SK-N-SH treated with all-trans-retinoic acid at 6 μM for 48 hours (cell line): ENCODE results near the gene ABCA7.

Source experiments
- ATAC-seq: fragments of 200-7000 bp; cut with Tn5 transposase; 3 replicates; pipeline ENCODE4 v1.9.1; 2020; ENCODE audit warnings: mild to moderate bottlenecking, moderate library complexity
- ARNTL ChIP-seq: fragments of 450-650 bp; formaldehyde crosslinking; IDR thresholded peaks from 2 replicates; pipeline ENCODE4 v1.5.0; 2020; ENCODE audit warnings: low read depth, mild to moderate bottlenecking, moderate library complexity, borderline replicate concordance
- BACH2 ChIP-seq: fragments of 250-450 bp; sonication (Bioruptor Pico); IDR thresholded peaks from 2 replicates; pipeline ENCODE4 v1.9.0; 2021; ENCODE audit warnings: mild to moderate bottlenecking, borderline replicate concordance
- CSDC2 ChIP-seq: fragments of 250-450 bp; sonication (Bioruptor Pico); IDR thresholded peaks from 2 replicates; pipeline ENCODE4 v1.5.0; 2020; ENCODE audit warnings: mild to moderate bottlenecking, moderate library complexity
- ESRRG ChIP-seq: fragments of 250-450 bp; sonication (Bioruptor Pico); IDR thresholded peaks from 2 replicates; pipeline ENCODE4 v1.6.1; 2021; ENCODE audit warnings: mild to moderate bottlenecking
- GLIS3 ChIP-seq: fragments of 250-450 bp; sonication (Bioruptor Pico); IDR thresholded peaks from 2 replicates; pipeline ENCODE4 v1.5.0; 2020; ENCODE audit warnings: mild to moderate bottlenecking, moderate library complexity
- ISL1 ChIP-seq: fragments of 250-450 bp; sonication (Bioruptor Pico); IDR thresholded peaks from 2 replicates; pipeline ENCODE4 v2.1.2; 2022; ENCODE audit warnings: mild to moderate bottlenecking, moderate library complexity
- OSR1 ChIP-seq: fragments of 250-450 bp; sonication (Bioruptor Pico); IDR thresholded peaks from 2 replicates; pipeline ENCODE4 v1.8.0; 2022; ENCODE audit warnings: moderate library complexity, mild to moderate bottlenecking, inconsistent platforms
- PPARA ChIP-seq: fragments of 250-450 bp; sonication (Bioruptor Pico); IDR thresholded peaks from 2 replicates; pipeline ENCODE4 v1.5.0; 2020; ENCODE audit warnings: mild to moderate bottlenecking, borderline replicate concordance
- RARB ChIP-seq: fragments of 250-450 bp; sonication (Bioruptor Pico); IDR thresholded peaks from 2 replicates; pipeline ENCODE4 v1.8.0; 2021; ENCODE audit warnings: mild to moderate bottlenecking, moderate library complexity
- SNAI2 ChIP-seq: fragments of 250-450 bp; sonication (Bioruptor Pico); IDR thresholded peaks from 2 replicates; pipeline ENCODE4 v1.5.0; 2020; ENCODE audit warnings: mild to moderate bottlenecking, moderate library complexity
- TCF4 ChIP-seq: fragments of 250-450 bp; sonication (Bioruptor Pico); IDR thresholded peaks from 2 replicates; pipeline ENCODE4 v1.8.0; 2021; ENCODE audit warnings: mild to moderate bottlenecking, moderate library complexity, borderline replicate concordance
- TOX ChIP-seq: fragments of 250-450 bp; sonication (Bioruptor Pico); IDR thresholded peaks from 2 replicates; pipeline ENCODE4 v1.8.0; 2021; ENCODE audit warnings: mild to moderate bottlenecking, moderate library complexity, borderline replicate concordance
- ZFP3 ChIP-seq: fragments of 250-450 bp; sonication (Bioruptor Pico); IDR thresholded peaks from 2 replicates; pipeline ENCODE4 v1.5.0; 2020; ENCODE audit warnings: mild to moderate bottlenecking, moderate library complexity
- ZFP30 ChIP-seq: fragments of 450-650 bp; formaldehyde crosslinking; IDR thresholded peaks from 2 replicates; pipeline ENCODE4 v1.5.0; 2022; ENCODE audit warnings: mild to moderate bottlenecking, moderate library complexity
- ZNF565 ChIP-seq: fragments of 450-650 bp; formaldehyde crosslinking; conservative IDR thresholded peaks from 2 replicates; pipeline ENCODE4 v1.5.0; 2020; ENCODE audit warnings: low read depth, mild to moderate bottlenecking, moderate library complexity
- ZNF70 ChIP-seq: fragments of 450-650 bp; formaldehyde crosslinking; IDR thresholded peaks from 2 replicates; pipeline ENCODE4 v1.5.0; 2020; ENCODE audit warnings: mild to moderate bottlenecking, moderate library complexity
- ZNF8 ChIP-seq: fragments of 450-650 bp; formaldehyde crosslinking; IDR thresholded peaks from 2 replicates; pipeline ENCODE4 v1.5.0; 2020; ENCODE audit warnings: mild to moderate bottlenecking, moderate library complexity
- TF ChIP-seq, protein P1 (sequence below): fragments of 250-450 bp; sonication (Bioruptor Pico); IDR thresholded peaks from 2 replicates; pipeline ENCODE4 v1.5.0; 2020; ENCODE audit warnings: mild to moderate bottlenecking, moderate library complexity
- TF ChIP-seq, protein P2 (sequence below): fragments of 250-450 bp; sonication (Bioruptor Pico); IDR thresholded peaks from 2 replicates; pipeline ENCODE4 v1.8.0; 2020; ENCODE audit warnings: mild to moderate bottlenecking, moderate library complexity, borderline replicate concordance
- TF ChIP-seq, protein P3 (sequence below): fragments of 250-450 bp; sonication (Bioruptor Pico); IDR thresholded peaks from 2 replicates; pipeline ENCODE4 v1.8.0; 2021; ENCODE audit warnings: low read depth, mild to moderate bottlenecking, moderate library complexity, borderline replicate concordance
- TF ChIP-seq, protein P4 (sequence below): fragments of 250-450 bp; sonication (Bioruptor Pico); IDR thresholded peaks from 2 replicates; pipeline ENCODE4 v1.5.1; 2021; ENCODE audit warnings: mild to moderate bottlenecking, moderate library complexity
- TF ChIP-seq, protein P5 (sequence below): fragments of 250-450 bp; sonication (Bioruptor Pico); IDR thresholded peaks from 2 replicates; pipeline ENCODE4 v1.5.1; 2020; ENCODE audit warnings: low read depth, mild to moderate bottlenecking, moderate library complexity

The ABCA7 gene

DNA sequence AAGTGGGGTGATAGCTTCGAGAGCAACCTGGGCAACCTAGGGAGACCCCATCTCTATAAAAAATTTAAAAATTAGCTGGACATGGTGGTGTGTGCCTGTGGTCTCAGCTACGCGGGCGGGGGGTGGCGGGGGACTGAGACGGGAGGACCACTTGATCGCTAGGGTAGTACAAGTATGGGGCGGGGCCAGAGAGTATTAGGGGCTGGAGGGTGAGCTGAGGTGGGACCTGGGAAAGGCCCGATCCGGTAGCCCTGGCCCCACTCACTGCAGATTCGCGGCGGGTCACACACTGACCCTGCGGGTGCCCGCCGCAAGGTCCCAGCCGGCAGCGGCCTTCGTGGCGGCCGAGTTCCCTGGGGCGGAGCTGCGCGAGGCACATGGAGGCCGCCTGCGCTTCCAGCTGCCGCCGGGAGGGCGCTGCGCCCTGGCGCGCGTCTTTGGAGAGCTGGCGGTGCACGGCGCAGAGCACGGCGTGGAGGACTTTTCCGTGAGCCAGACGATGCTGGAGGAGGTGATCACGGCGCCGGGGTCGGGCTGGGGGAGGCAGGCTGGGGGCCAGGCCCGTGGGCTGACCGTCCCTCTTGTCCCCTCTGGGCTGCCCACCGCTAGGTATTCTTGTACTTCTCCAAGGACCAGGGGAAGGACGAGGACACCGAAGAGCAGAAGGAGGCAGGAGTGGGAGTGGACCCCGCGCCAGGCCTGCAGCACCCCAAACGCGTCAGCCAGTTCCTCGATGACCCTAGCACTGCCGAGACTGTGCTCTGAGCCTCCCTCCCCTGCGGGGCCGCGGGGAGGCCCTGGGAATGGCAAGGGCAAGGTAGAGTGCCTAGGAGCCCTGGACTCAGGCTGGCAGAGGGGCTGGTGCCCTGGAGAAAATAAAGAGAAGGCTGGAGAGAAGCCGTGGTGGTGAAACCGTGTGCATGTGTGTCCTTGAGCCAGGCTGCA is 25.0 kb downstream of the ABCA7 start:
- peak; percentile 86 for ATAC-seq
- no peak for TF ChIP-seq ESRRG (CRISPR knock-in tag)

DNA sequence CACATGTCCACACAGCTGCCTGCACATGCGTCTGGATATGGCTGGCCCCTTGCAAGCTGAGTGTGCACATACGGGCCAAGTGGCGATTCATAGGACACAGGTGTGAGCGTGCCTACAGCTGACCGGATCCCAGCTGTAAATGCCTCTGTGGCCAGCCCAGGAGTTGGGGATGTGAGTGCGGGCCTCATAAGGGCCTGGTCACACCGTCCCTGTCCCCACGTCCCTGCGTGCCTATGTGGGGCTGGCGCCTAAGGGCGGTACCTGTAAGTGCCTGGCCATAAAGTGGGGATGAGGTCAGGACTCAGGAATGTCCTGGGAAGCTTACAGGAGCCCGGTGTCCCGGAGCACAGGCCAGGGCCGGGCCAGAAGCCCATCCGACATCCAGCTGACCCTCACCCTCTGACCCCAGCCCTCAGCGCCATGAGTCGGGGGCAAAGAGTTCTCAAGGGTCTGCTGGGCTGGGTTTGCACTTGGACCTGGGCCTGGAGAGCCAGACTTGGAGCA is 25.8 kb downstream of the ABCA7 start:
- TF ChIP-seq ISL1 (CRISPR knock-in tag) (no peak), ZFP30 (CRISPR knock-in tag) (no peak), ZNF8 (no peak), ARNTL (CRISPR knock-in tag) (no peak), ZNF70 (CRISPR knock-in tag) (no peak), GLIS3 (no peak), RARB (CRISPR knock-in tag) (no peak), PPARA (CRISPR knock-in tag) (no peak), TCF4 (CRISPR knock-in tag) (no peak), SNAI2 (CRISPR knock-in tag) (no peak), ZNF565 (no peak), CSDC2 (no peak), ZFP3 (CRISPR knock-in tag) (no peak), BACH2 (CRISPR knock-in tag) (no peak), OSR1 (CRISPR knock-in tag) (no peak)
- TF ChIP-seq, protein P1, sequence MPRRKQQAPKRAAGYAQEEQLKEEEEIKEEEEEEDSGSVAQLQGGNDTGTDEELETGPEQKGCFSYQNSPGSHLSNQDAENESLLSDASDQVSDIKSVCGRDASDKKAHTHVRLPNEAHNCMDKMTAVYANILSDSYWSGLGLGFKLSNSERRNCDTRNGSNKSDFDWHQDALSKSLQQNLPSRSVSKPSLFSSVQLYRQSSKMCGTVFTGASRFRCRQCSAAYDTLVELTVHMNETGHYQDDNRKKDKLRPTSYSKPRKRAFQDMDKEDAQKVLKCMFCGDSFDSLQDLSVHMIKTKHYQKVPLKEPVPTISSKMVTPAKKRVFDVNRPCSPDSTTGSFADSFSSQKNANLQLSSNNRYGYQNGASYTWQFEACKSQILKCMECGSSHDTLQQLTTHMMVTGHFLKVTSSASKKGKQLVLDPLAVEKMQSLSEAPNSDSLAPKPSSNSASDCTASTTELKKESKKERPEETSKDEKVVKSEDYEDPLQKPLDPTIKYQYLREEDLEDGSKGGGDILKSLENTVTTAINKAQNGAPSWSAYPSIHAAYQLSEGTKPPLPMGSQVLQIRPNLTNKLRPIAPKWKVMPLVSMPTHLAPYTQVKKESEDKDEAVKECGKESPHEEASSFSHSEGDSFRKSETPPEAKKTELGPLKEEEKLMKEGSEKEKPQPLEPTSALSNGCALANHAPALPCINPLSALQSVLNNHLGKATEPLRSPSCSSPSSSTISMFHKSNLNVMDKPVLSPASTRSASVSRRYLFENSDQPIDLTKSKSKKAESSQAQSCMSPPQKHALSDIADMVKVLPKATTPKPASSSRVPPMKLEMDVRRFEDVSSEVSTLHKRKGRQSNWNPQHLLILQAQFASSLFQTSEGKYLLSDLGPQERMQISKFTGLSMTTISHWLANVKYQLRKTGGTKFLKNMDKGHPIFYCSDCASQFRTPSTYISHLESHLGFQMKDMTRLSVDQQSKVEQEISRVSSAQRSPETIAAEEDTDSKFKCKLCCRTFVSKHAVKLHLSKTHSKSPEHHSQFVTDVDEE: no peak
- TF ChIP-seq, protein P2, sequence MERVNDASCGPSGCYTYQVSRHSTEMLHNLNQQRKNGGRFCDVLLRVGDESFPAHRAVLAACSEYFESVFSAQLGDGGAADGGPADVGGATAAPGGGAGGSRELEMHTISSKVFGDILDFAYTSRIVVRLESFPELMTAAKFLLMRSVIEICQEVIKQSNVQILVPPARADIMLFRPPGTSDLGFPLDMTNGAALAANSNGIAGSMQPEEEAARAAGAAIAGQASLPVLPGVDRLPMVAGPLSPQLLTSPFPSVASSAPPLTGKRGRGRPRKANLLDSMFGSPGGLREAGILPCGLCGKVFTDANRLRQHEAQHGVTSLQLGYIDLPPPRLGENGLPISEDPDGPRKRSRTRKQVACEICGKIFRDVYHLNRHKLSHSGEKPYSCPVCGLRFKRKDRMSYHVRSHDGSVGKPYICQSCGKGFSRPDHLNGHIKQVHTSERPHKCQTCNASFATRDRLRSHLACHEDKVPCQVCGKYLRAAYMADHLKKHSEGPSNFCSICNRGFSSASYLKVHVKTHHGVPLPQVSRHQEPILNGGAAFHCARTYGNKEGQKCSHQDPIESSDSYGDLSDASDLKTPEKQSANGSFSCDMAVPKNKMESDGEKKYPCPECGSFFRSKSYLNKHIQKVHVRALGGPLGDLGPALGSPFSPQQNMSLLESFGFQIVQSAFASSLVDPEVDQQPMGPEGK (CRISPR knock-in tag): no peak
- TF ChIP-seq, protein P3, sequence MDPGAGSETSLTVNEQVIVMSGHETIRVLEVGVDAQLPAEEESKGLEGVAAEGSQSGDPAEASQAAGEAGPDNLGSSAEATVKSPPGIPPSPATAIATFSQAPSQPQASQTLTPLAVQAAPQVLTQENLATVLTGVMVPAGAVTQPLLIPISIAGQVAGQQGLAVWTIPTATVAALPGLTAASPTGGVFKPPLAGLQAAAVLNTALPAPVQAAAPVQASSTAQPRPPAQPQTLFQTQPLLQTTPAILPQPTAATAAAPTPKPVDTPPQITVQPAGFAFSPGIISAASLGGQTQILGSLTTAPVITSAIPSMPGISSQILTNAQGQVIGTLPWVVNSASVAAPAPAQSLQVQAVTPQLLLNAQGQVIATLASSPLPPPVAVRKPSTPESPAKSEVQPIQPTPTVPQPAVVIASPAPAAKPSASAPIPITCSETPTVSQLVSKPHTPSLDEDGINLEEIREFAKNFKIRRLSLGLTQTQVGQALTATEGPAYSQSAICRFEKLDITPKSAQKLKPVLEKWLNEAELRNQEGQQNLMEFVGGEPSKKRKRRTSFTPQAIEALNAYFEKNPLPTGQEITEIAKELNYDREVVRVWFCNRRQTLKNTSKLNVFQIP (CRISPR knock-in tag): no peak
- TF ChIP-seq, protein P4, sequence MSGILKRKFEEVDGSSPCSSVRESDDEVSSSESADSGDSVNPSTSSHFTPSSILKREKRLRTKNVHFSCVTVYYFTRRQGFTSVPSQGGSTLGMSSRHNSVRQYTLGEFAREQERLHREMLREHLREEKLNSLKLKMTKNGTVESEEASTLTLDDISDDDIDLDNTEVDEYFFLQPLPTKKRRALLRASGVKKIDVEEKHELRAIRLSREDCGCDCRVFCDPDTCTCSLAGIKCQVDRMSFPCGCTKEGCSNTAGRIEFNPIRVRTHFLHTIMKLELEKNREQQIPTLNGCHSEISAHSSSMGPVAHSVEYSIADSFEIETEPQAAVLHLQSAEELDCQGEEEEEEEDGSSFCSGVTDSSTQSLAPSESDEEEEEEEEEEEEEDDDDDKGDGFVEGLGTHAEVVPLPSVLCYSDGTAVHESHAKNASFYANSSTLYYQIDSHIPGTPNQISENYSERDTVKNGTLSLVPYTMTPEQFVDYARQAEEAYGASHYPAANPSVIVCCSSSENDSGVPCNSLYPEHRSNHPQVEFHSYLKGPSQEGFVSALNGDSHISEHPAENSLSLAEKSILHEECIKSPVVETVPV: no peak
- TF ChIP-seq, protein P5, sequence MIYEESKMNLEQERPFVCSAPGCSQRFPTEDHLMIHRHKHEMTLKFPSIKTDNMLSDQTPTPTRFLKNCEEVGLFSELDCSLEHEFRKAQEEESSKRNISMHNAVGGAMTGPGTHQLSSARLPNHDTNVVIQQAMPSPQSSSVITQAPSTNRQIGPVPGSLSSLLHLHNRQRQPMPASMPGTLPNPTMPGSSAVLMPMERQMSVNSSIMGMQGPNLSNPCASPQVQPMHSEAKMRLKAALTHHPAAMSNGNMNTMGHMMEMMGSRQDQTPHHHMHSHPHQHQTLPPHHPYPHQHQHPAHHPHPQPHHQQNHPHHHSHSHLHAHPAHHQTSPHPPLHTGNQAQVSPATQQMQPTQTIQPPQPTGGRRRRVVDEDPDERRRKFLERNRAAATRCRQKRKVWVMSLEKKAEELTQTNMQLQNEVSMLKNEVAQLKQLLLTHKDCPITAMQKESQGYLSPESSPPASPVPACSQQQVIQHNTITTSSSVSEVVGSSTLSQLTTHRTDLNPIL: no peak
- peak; percentile 10; the same call in 2 of the 3 replicates for ATAC-seq

DNA sequence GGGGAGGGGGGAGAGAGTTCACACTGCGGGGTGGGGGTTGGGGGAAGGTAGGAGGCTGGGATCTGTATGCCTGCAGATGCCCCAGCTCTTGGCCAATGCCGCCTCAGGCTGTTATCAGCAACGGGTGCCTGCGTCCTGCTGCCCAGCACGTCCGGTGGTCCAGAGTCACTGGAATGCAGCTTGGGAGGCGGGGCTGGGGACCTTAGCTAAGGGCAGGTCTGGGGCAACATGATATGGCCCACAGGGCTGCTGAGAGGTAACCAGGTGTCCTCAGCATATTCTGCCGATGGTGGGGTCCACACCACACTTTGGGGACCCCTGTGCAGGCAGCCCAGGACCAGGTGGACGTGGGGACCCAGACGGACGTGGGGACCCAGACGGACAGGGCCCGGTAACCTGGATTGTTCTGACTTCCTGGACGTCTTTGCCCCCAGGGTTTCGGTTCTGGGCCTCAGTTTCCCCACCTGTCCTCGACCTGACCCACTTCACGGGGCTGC is 26.4 kb downstream of the ABCA7 start:
- ATAC-seq: no peak
- TF ChIP-seq, protein P3 (CRISPR knock-in tag): no peak
- TF ChIP-seq CSDC2 (no peak), TOX (CRISPR knock-in tag) (no peak), OSR1 (CRISPR knock-in tag) (no peak), ZNF8 (no peak), ZFP30 (CRISPR knock-in tag) (no peak)
- TF ChIP-seq, protein P1: no peak
- TF ChIP-seq, protein P5: no peak
